HG03196 (cell line): Measurements from ENCODE around the gene ANO7.

Experiments used
- ATAC-seq: cut with Tn5 transposase; IDR thresholded peaks from one replicate; pipeline ENCODE4 v1.9.1; 2021; ENCODE audit not compliant: unreplicated experiment

Gene ANO7

DNA sequence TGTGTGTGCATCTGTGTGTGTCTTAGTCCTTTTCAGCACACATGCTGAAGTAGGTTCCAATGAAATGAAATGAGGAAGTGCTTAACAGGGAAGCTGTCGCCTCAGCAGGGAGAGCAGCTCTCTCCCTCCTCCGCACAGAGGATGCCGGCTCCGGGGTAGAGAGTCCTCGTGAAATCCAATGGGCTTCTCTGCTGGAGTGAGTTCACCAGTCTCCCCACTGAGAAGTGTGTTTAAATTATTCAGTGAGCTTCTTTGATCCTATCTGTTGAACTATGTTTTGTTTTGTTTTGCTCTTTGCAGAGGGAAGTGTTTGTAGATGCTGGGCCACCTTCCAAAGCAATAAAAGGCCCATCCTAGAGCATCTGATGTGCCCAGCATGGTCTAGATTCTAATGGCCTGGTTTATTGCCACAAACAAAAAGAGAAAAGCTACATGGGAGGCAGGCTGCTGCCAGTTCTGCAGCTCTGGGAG, 31.5 kb upstream of the ANO7 start:
- no peak for ATAC-seq

GRCh38 chr2:241157841-241158545, 30.5 kb upstream of the ANO7 start:
- ATAC-seq: no peak

- ATAC-seq: no peak
These were observed 30.0 kb upstream of the ANO7 start for GRCh38 chr2:241158546-241158900.

GRCh38 chr2:241159116-241159515, 29.4 kb upstream of the ANO7 start:
- no peak for ATAC-seq

DNA sequence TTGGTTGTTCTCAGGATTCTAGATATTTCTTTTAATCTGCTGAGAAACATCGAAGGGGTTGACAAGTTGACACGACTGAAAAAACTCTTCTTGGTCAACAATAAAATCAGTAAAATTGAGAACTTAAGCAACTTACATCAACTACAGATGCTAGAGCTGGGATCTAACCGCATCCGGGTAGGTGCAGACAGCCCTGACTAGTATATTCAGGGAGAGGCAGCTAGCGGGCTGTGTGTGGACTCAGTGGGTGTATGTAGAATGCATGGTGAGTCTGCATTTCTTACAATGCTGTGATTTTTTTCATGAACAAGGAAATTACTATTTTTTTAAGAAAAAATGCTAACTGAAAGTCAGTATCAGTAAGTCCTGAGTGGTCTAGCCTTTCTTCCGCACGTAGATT, 28.2 kb upstream of the ANO7 start:
- no peak for ATAC-seq

DNA sequence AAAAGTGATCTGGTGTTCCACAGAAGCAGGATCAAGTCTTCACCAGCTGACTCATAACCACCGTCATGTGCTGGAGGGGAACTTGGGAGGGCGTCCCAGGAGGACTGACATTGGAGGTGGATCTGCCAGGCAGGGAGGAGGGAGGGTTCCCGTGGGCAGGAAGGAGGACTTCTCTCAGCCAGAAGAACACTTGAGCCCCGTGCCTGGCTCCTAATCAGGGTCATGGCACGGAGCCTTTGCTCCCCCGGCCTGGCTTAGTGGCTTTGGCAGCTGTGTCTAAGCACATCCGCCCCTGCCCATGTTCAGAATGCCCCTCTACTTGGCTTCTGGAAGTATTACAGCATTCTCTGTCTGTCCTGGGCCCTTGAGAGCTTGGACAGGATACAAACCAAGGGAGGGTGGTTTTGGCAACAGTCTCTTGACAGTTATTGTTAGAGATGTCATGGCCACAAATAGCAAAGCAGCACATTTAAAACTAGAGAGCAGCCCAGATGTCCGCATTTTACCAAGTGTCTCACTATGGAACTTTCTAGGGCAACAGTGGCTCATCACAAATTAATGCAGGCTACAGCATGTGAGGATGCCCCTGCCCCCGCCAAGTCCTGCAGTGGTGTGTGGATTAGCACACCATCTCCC, 26.7 kb upstream of the ANO7 start:
- no peak for ATAC-seq

DNA sequence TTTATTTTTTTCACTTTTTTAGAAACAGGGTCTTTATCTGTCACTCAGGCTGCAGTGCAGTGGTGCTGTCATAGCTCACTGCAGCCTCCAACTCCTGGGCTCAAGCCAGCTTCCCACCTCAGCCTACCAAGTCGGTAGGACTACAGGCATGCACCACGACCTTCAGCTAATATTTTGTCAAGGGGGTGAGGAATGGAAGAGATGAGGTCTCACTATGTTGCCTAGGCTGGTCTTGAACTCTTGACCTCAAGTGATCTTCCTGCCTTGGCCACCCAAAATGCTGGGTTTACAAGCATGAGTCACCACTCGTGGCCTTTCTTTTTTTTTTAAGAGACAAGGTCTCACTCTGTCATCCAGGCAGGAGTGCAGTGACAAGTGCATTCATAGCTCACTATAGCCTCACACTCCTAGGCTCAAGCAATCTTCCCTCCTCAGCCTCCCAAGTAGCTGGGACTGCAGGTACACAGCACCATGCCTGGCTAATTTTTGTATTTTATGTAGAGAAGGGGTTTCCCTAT, 24.8 kb upstream of the ANO7 start:
- no peak for ATAC-seq

DNA sequence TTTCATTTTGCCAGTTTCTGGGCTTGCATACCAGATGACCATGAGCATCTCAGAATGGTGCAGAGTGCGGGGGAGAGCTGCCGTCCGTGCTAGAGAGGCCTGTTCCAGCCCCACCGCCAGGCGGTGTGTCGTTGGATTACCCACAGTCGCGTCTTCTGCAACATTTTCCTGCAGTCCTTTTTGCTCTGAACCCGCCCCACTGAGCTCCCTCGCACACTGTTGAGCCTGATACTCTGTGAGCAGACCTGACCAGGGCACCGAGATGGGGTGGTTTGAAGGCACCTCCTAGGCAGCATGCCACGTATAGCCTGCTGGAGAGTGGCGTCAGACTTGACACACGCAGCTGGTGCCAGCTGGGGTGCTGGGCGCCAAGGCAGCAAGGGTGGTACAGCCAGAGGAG, 20.1 kb upstream of the ANO7 start:
- ATAC-seq: no peak

GRCh38 chr2:241173557-241173956, 14.9 kb upstream of the ANO7 start:
- ATAC-seq: no peak

- no peak for ATAC-seq
These were observed 10.7 kb upstream of the ANO7 start for GRCh38 chr2:241177526-241178334.

- no peak for ATAC-seq
These were observed 9.5 kb upstream of the ANO7 start for GRCh38 chr2:241178961-241179360.

DNA sequence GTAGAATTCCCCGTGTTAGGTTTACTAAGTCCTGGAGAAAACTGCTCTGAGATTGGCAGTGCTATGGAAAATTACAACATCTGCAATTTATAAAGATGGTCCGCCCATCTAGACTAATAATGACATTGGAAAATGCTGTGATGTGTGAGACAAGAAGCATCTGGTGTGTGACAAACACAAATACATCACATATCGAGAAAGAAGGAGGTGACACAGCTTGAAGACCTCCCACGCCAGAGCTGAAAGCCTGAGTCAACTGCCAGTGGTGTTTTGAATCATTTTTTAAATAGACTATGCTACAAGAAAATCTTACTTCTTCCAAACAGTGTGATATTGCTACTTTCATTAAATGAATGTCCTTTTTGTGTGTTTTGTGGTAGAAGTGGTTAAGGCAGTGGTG, 8.6 kb upstream of the ANO7 start:
- ATAC-seq: no peak

DNA sequence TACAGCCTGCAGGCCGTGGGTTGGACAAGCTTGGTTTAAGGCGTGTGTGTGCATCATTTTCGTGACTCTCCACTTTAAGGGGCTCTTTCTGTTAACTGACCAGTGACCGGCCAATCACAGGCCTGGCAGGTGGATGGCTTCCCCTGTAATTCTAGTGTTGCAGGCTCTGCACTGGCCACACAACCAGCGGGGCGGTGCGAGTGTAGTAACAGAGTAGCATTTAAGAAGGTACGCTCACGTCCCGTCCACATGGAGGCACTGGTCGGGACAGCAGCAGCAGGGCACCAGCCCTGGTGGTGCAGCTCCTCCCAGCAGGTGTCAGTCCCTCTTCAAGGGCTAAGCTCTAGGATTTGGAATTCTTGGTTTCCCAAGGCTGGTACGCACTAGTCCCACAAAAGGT, 8.0 kb upstream of the ANO7 start:
- ATAC-seq: no peak

DNA sequence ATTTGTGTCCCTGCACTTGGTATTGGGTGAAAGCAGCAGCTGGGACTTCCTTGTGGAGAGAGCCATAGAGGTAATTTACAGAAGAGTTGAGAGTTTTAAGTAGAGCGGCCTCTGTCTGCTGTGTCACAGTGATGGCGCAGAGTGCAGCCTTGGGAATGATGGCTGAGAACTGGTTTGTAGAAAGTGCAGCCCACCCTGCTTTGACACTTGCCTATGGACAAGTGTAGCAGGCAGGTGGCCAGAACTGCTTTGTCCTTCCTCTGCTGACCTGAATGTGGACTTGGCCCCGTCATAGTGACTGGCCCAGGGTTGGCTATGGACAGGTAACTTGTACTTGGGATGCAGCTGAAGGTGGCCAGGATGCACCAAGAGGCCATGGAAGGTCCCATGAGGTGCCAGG, 6.4 kb upstream of the ANO7 start:
- ATAC-seq: no peak

DNA sequence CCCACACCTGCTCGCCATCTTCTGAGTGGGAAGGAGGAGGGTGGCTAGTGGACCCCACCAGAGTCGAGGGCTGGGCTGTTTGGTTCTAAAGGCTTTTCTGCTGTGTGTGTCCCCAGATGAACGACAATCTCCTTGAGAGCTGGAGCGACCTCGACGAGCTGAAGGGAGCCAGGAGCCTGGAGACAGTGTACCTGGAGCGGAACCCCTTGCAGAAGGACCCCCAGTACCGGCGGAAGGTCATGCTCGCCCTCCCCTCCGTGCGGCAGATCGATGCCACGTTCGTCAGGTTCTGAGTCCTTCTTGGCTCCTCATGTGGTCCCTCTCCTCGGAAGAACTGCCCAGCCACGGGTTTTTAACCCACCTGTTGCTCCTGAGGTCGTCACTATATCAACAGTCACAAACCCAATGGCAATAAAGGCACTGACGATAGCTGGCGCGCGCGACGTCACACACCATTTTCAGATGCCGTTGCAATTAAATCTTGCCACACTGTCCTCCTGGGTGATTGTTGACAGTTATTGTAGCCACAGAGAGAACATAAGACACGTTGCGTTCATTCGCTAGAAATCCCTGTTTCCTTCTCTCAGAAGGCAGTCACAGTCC, 5.8 kb upstream of the ANO7 start:
- ATAC-seq: no peak

DNA sequence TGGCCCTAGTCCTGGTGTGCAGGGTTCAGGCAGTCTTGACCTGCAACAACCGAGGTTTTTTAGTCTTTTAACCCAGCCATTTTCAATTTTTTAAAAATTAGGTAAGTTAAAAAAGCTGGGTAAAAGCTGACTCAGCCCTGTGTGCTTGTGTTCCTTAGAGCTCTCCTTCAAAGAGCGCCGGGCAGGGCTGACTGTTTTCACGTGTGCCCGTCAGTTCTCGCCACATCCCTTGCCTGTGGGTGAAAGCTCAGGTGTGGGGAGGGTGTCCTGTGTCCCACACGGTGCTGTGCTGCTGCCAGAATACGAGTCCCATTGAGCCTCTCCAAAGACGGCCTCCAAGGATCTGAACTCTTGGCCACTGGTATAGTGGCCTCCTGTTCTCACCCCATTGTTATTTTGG, 5.3 kb upstream of the ANO7 start:
- no peak for ATAC-seq

GRCh38 chr2:241184901-241185300, 3.6 kb upstream of the ANO7 start:
- ATAC-seq: no peak

GRCh38 chr2:241185961-241186360, 2.5 kb upstream of the ANO7 start:
- no peak for ATAC-seq

DNA sequence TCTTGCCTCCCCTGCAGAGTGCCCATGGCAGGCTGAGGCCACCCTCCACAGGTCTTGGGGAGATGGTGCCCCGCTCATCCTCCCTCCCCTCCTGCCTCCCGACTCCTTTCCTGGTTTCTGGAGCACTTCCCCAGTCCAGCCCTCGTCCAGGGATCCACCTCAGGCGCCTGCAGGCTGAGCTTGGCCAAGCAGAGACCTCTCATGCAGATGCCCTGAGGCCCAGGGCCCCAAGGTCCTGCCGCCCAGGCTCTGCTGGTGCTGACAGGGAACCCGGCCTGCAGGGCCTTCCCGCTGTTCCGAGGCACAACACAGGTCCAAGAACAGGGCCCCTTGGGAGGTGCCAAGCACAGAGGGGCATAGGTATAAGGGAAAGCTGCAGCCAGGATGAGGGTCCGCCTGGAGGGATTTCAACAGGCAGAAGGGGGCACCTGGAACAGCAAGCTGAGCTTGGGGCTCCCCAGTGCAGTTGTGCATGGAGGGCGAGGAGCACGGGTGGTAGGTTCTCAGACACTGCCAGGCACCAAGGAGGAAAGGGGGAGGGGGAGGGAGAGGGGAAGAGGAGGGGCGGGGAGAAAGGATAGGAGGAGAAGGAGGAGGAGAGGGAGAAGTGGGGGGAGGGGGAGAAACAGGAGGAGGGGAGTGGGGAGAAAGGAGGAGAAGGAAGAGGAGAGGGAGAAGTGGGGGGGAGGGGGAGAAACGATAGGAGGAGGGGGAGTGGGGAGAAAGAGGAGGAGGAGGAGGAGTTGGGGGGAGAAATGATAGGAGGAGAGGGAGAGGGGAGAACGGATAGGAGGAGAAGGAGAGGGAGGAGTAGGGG, 1.2 kb upstream of the ANO7 start:
- ATAC-seq: no peak

GRCh38 chr2:241187918-241188234, 601 bp upstream of the ANO7 start:
- ATAC-seq: no peak
